Vagina (tissue), 2 donors: ENCODE data around the gene DAGLA. TPM values are rescaled to one million over a fixed set of nuclear protein-coding genes. Genes with fewer than 3 reads are reported as not detected.
"Not testable (repeated sequence)": the region's sequence is repeated elsewhere in the genome, so short reads cannot be mapped to it uniquely, and the experiment has no call there.

Experiments used
- DNase-seq, 2 donors: peaks; one replicate each; pipeline ENCODE4 v3.0.0-alpha.2; 2017; ENCODE audit errors: extremely low spot score in 2 of 2
- H3K27ac ChIP-seq: fragments of 200-600 bp; sonication (generic); one replicate; pipeline ENCODE4 v1.5.1; 2019
- H3K27me3 ChIP-seq: fragments of 200-600 bp; sonication (generic); one replicate; pipeline ENCODE4 v1.5.1; 2019
- H3K36me3 ChIP-seq, 2 donors: fragments of 200-600 bp; sonication (generic); one replicate each; pipeline ENCODE4 v1.5.1; 2017 to 2019
- H3K4me1 ChIP-seq: fragments of 200-600 bp; sonication (generic); one replicate; pipeline ENCODE4 v1.5.1; 2019
- H3K4me3 ChIP-seq, 2 donors: fragments of 200-600 bp; sonication (generic); 1 replicate in 1 of 2; 2 replicates in 1 of 2; pipeline ENCODE4 v1.5.1; 2016 to 2019
- H3K9me3 ChIP-seq: fragments of 200-600 bp; sonication (generic); one replicate; pipeline ENCODE4 v1.5.1; 2019
- POLR2A ChIP-seq, 2 donors: fragments of 450-650 bp; IDR thresholded peaks; one replicate each; pipeline ENCODE4 v1.6.1; 2017; ENCODE audit warnings: antibody characterized with exemption in 2 of 2, mild to moderate bottlenecking in 2 of 2, moderate library complexity in 2 of 2
- POLR2AphosphoS5 ChIP-seq, 2 donors: sonication (generic); formaldehyde crosslinking; IDR thresholded peaks; one replicate each; pipeline ENCODE4 v1.9.0; 2017; ENCODE audit warnings: antibody characterized with exemption in 2 of 2, mild to moderate bottlenecking in 2 of 2, low read depth in 1 of 2; ENCODE audit not compliant: insufficient read depth in 1 of 2
- intact Hi-C: fragments of 100-400 bp; cut with DNase I; formaldehyde crosslinking; loops from one replicate; pipeline ENCODE4 v1.15.1; 2023
- total RNA-seq: library from RNA; depleted of rRNA; stranded (reverse); fragments of >200 nt; gene quantifications from one replicate; pipeline ENCODE4 v1.2.3, GENCODE V29; 2016
- TF ChIP-seq, protein P1 (sequence below), 3 experiments: fragments of 450-650 bp in 2 of 3; fragments of 200-600 bp in 1 of 3; sonication (generic) in 1 of 3; IDR thresholded peaks; one replicate each; pipeline ENCODE4 v1.5.1; 2017 to 2019; ENCODE audit warnings: antibody characterized with exemption in 3 of 3, mild to moderate bottlenecking in 2 of 3, moderate library complexity in 2 of 3

The DAGLA gene
- total RNA-seq, 1 donor from 2014 or later, result 1.5 TPM

DNA sequence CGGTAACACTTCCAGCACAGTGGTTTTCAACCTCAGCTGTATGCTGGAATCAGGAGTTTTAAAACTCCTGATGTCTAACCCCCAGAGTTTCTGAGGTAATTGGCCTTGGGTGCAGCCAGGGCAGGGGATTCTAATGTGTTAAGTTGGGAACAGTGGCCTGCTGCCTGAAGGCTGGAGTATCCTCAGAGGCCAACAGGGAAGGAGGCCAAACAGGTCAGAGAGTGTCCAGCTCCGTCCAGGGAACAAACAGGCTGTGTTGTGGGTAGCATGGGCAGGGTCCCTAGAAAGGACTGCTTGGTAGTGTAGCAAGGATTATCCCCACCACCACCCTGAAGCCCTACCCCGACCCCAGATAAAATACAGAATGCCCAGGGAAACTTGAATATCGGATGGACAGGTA is 10.8 kb upstream of the DAGLA start:
- intact Hi-C loops, result no loop called here
- no peaks in the 10 kb centered on the region for H3K36me3 ChIP-seq
- no peaks in the 10 kb centered on the region for H3K4me1 ChIP-seq
- no peak overlapping the region for H3K27ac ChIP-seq
- no peaks in the 10 kb centered on the region for H3K27me3 ChIP-seq
- DNase-seq, result no peak
- TF ChIP-seq, protein P1, sequence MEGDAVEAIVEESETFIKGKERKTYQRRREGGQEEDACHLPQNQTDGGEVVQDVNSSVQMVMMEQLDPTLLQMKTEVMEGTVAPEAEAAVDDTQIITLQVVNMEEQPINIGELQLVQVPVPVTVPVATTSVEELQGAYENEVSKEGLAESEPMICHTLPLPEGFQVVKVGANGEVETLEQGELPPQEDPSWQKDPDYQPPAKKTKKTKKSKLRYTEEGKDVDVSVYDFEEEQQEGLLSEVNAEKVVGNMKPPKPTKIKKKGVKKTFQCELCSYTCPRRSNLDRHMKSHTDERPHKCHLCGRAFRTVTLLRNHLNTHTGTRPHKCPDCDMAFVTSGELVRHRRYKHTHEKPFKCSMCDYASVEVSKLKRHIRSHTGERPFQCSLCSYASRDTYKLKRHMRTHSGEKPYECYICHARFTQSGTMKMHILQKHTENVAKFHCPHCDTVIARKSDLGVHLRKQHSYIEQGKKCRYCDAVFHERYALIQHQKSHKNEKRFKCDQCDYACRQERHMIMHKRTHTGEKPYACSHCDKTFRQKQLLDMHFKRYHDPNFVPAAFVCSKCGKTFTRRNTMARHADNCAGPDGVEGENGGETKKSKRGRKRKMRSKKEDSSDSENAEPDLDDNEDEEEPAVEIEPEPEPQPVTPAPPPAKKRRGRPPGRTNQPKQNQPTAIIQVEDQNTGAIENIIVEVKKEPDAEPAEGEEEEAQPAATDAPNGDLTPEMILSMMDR (IDR thresholded peaks at IDR 0.05), result no peak
- no peaks in the 10 kb centered on the region for H3K9me3 ChIP-seq
- H3K4me3 ChIP-seq, result no peak overlapping the region

DNA sequence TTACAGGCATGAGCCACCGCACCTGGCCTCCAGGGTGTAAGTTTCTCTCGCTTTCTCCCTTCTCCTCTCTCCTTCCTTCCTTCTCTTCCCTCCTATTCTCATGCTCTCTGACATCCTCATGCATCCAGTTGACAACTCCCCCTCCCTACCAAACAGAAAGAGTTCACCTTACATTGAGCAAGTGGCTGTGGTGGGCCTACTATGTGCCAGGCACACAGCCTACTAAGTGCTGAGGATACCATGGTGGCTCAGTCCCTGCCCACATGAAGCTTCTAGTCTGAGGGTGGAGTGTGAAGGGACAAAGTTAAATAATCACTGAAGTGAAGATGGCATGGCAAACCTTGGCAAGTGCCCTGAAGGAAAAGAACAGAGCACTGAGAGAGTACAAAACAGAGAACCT is 9.6 kb upstream of the DAGLA start:
- DNase-seq, result no peak
- TF ChIP-seq POLR2AphosphoS5 (IDR thresholded peaks at IDR 0.05; ENCODE audit: insufficient read depth in 1 of 2, low read depth in 1 of 2), result no peak
- TF ChIP-seq, protein P1 (IDR thresholded peaks at IDR 0.05), result no peak
- no peak for TF ChIP-seq POLR2A (IDR thresholded peaks at IDR 0.05)
- Histone ChIP-seq H3K27me3 (no peaks in the 10 kb centered on the region), H3K27ac (no peak overlapping the region), H3K36me3 (no peaks in the 10 kb centered on the region), H3K9me3 (no peaks in the 10 kb centered on the region), H3K4me1 (no peaks in the 10 kb centered on the region), H3K4me3 (no peak overlapping the region)
- intact Hi-C loops, result no loop called here

DNA sequence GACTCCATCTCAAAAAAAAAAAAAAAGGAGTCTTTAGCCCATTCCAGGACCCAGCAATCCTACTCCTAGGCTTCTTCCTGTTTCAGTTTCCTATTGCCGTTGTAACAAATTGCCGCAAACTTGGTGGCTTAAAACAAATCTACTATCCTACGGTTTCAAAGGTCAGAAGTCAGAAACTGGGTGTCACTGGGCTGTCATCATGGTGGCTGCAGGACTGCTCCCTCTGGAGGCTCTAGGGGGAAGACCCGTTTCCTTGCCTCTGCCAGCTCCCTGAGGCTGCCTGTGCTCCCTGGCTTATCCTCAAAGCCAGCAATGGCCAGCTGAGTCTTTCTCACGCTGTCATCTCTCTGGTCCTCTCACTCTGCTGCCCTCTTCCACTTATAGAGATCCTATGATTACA is 8.7 kb upstream of the DAGLA start:
- no peaks in the 10 kb centered on the region for H3K9me3 ChIP-seq
- no peak overlapping the region for H3K27ac ChIP-seq
- no peaks in the 10 kb centered on the region for H3K36me3 ChIP-seq
- TF ChIP-seq POLR2A (IDR thresholded peaks at IDR 0.05) (no peak), POLR2AphosphoS5 (IDR thresholded peaks at IDR 0.05; ENCODE audit: insufficient read depth in 1 of 2, low read depth in 1 of 2) (no peak)
- TF ChIP-seq, protein P1 (IDR thresholded peaks at IDR 0.05), result no peak
- no peaks in the 10 kb centered on the region for H3K27me3 ChIP-seq
- DNase-seq, result no peak
- intact Hi-C loops, result no loop called here
- H3K4me3 ChIP-seq, result no peak overlapping the region
- H3K4me1 ChIP-seq, result no peaks in the 10 kb centered on the region

DNA sequence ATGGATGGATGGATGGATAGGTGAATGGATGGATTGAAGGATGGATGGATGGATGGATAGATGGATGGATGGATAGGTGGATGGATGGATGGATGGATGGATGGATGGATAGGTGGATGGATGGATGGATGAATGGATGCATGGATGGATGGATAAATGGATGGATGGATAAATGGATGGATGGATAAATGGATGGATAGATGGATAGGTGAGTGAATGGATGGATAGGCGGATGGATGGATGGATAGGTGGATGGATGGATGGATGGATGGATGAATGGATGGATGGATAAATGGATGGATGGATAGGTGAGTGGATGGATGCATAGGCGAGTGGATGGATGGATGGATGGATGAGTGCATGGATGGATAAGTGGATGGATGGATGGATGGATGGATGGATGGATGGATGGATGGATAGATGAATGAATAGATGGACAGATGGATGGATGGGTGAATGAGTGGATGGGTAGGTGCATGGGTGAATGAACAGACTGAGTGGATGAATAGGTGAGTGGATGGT is 6.2 kb upstream of the DAGLA start:
- H3K4me1 ChIP-seq, intact Hi-C loops: not testable (repeated sequence)

DNA sequence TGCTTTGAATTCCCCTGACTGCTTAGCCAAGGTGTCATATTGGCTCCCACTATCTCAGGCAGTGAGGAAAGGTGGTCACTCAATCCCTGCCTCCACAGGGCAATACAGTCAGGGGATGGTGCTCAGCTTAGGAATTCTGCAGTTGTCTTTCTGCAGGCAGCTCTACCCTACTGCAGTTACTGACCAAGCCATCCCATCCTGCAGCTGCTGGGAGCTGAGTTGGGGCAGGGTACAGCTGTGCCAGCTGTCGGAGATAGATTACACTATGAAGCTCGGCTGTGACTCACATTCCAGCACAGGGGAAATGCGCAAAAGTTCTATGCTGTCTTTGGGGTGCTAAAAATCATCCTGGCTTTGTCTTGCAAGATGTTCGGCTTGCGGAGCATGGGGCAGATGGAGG is 4.4 kb upstream of the DAGLA start:
- intact Hi-C loops, result no loop called here
- H3K36me3 ChIP-seq, result no peaks in the 10 kb centered on the region
- no peak overlapping the region for H3K4me3 ChIP-seq
- H3K27ac ChIP-seq, result no peak overlapping the region
- no peaks in the 10 kb centered on the region for H3K27me3 ChIP-seq
- DNase-seq, result no peak
- H3K9me3 ChIP-seq, result no peaks in the 10 kb centered on the region
- TF ChIP-seq POLR2AphosphoS5 (IDR thresholded peaks at IDR 0.05; ENCODE audit: insufficient read depth in 1 of 2, low read depth in 1 of 2), result no peak
- no peak for TF ChIP-seq POLR2A (IDR thresholded peaks at IDR 0.05)
- TF ChIP-seq, protein P1 (IDR thresholded peaks at IDR 0.05), result no peak
- H3K4me1 ChIP-seq, result peaks cover 16% of the 10 kb centered on the region

More for the DNA sequence above, 6.2 kb upstream of the DAGLA start:
- H3K27me3 ChIP-seq, H3K4me3 ChIP-seq, H3K36me3 ChIP-seq, H3K27ac ChIP-seq, H3K9me3 ChIP-seq, DNase-seq: not testable (repeated sequence)

DNA sequence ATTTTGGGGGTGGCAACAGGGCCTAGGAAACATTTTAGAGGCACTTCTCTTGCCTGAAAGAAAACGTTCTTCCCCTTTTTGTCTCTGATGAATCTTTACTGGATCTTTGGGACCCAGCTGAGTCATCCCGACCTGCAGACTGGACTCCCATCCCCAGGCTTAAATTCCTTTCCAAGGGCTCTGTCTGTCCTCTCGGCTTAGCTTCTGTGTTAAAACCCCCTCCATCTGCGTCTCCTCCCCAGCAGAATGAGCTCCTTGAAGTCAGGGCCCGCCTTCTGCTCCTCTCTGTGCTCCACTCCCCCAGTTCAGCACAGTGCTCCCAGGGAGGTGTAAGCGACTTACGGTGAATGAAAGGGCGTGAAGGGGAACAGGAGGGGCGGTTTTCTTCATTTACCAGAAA is 895 bp upstream of the DAGLA start:
- intact Hi-C loops, result no loop called here
- Histone ChIP-seq H3K27ac (peak overlapping the region; percentile 52), H3K9me3 (no peaks in the 10 kb centered on the region), H3K36me3 (no peaks in the 10 kb centered on the region), H3K27me3 (no peaks in the 10 kb centered on the region), H3K4me1 (peaks cover 31% of the 10 kb centered on the region), H3K4me3 (peak overlapping the region in 1 of 2 donors; percentile 61)
- TF ChIP-seq, protein P1 (IDR thresholded peaks at IDR 0.05), result no peak
- TF ChIP-seq POLR2AphosphoS5 (IDR thresholded peaks at IDR 0.05; ENCODE audit: insufficient read depth in 1 of 2, low read depth in 1 of 2), result no peak
- TF ChIP-seq POLR2A (IDR thresholded peaks at IDR 0.05), result no peak
- DNase-seq, result no peak
